ENCODE data around the gene FTL. TPM values are rescaled to one million over a fixed set of nuclear protein-coding genes. Genes with fewer than 3 reads are reported as not detected.
A peak's percentile ranks its signal among the peaks of the same experiment; 100 is the strongest.

FTL gene
- total and polyA plus RNA-seq, 12 donors, result 450 to 3,518 (median 747) TPM

DNA sequence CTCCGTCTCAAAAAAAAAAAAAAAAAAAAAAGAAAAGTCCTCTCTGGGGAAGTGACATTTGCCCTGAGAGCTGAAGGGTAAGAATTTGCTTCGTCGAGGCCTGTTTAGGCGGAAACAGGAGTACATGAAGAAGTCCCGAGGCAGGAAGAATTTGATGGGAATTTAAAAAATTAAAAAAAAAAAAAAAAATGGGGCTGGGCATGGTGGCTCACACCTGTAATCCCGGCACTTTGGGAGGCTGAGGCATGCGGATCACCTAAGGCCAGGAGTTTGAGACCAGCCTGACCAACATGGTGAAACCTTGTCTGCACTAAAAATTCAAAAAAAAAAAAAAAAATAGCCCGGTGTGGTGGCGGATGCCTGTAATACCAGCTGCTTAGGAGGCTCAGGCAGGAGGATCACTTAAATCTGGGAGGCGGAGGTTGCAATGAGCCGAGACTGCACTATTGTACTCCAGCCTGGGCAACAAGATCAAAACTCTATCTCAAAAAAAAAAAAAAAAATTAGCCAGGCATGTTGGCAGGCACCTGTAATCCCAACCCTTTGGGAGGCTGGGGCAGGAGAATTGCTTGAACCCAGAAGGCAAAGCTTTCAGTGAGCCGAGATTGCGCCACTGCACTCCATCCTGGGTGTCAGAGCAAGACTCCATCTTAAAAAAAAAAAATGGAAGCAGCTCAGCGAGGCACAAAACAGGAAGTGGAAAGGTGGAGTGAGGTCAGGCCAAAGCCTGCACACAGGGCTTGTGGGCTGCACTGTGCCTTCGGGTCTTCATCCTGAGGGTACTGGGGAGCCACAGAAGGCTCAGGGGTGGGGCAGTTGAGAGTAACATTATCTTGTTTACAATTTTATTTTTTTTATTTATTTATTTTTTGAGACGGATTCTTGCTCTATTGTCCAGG lies 5.5 kb upstream of the FTL start:
- H3K4me1 ChIP-seq, result peaks cover 14 to 51% (median 28%) of the 10 kb centered on the region in 9 donors
- no peaks in the 10 kb centered on the region for H3K27me3 ChIP-seq
- no peak overlapping the region for H3K4me3 ChIP-seq
- peaks cover 0 to 31% (median 0%) of the 10 kb centered on the region in 9 donors for H3K36me3 ChIP-seq
- no peaks in the 10 kb centered on the region for H3K9me3 ChIP-seq
- H3K27ac ChIP-seq, result no peak overlapping the region
- intact Hi-C loops (cut with DNase I), result loop anchor here in 5 of 10 donors (10.0 kb wide), 4 partner anchors 85 to 485 kb away; partner anchors contain the start of genes CA11 (in 3 of the 5), DBP (in 2 of the 5) and PPP1R15A (in 2 of the 5)
- TF ChIP-seq, protein P1, sequence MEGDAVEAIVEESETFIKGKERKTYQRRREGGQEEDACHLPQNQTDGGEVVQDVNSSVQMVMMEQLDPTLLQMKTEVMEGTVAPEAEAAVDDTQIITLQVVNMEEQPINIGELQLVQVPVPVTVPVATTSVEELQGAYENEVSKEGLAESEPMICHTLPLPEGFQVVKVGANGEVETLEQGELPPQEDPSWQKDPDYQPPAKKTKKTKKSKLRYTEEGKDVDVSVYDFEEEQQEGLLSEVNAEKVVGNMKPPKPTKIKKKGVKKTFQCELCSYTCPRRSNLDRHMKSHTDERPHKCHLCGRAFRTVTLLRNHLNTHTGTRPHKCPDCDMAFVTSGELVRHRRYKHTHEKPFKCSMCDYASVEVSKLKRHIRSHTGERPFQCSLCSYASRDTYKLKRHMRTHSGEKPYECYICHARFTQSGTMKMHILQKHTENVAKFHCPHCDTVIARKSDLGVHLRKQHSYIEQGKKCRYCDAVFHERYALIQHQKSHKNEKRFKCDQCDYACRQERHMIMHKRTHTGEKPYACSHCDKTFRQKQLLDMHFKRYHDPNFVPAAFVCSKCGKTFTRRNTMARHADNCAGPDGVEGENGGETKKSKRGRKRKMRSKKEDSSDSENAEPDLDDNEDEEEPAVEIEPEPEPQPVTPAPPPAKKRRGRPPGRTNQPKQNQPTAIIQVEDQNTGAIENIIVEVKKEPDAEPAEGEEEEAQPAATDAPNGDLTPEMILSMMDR (IDR thresholded peaks at IDR 0.05), result no peak
- no peak for DNase-seq
- no peak for ATAC-seq
- 83 to 88% methylated on average over 15 to 16 of the region's 16 CpGs for WGBS, 2 donors

GRCh38 chr19:48961051-48961649 lies 4.0 kb upstream of the FTL start:
- ATAC-seq (no peak), DNase-seq (no peak)
- peaks cover 11 to 45% (median 23%) of the 10 kb centered on the region in 9 donors for H3K4me1 ChIP-seq
- WGBS, 2 donors, result 91 to 93% methylated on average over 19 of the region's 19 CpGs
- intact Hi-C loops (cut with DNase I), result loop anchor here in 5 of 10 donors (10.0 kb wide), 3 partner anchors 86 to 326 kb away; partner anchors contain the start of genes CA11 (in 2 of the 5), DBP (in 2 of the 5) and PPP1R15A (in 2 of the 5)
- H3K36me3 ChIP-seq, result peaks cover 0 to 33% (median 2%) of the 10 kb centered on the region in 9 donors
- TF ChIP-seq, protein P1 (IDR thresholded peaks at IDR 0.05), result no peak
- peak overlapping the region in 1 of 10 donors; percentile 14 for H3K27ac ChIP-seq
- H3K4me3 ChIP-seq, result no peak overlapping the region
- H3K9me3 ChIP-seq, result no peaks in the 10 kb centered on the region
- no peaks in the 10 kb centered on the region for H3K27me3 ChIP-seq

DNA sequence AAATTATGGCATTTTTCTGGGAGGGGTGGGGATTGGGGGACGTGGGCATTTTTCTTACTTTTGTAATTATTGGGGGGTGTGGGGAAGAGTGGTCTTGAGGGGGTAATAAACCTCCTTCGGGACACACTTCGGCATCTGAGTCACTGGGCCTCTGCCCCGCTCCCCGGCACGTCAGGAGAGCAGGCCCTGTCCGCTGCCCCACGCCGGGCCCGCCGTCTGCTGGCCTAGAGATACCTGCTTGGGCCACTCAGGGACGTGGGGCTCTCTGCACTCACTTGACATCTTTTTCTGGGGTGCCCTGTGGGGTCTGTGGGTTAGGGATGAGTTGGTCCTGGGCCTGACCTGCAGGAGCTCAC lies 3.5 kb upstream of the FTL start:
- Histone ChIP-seq H3K27ac (peak overlapping the region in 7 of 10 donors; percentile 19 to 96 (median 87)), H3K36me3 (peaks cover 0 to 33% (median 6%) of the 10 kb centered on the region in 9 donors), H3K27me3 (no peaks in the 10 kb centered on the region), H3K9me3 (no peaks in the 10 kb centered on the region), H3K4me3 (no peak overlapping the region), H3K4me1 (peaks cover 15 to 45% (median 27%) of the 10 kb centered on the region in 9 donors)
- intact Hi-C loops (cut with DNase I), result loop anchor here in 5 of 10 donors (10.0 kb wide), 3 partner anchors 87 to 327 kb away; partner anchors contain the start of genes CA11 (in 2 of the 5), DBP (in 2 of the 5) and PPP1R15A (in 2 of the 5)
- 87% methylated on average over 12 of the region's 12 CpGs for WGBS, 2 donors
- TF ChIP-seq, protein P1 (IDR thresholded peaks at IDR 0.05), result no peak
- DNase-seq, result no peak
- no peak for ATAC-seq
